HEK293 (cell line): ENCODE results near the gene ITIH5.

Experiments used
- CTCF ChIA-PET: fragments of 350-600 bp; formaldehyde crosslinking; extraction: SDS; loops from one replicate; lab custom pipeline; 2021; ENCODE audit warnings: antibody characterized with exemption; lab: Yijun Ruan, JAX
- POLR2A ChIA-PET: fragments of 300-600 bp; formaldehyde crosslinking; extraction: SDS; loops from one replicate; lab custom pipeline; 2020; ENCODE audit warnings: antibody characterized with exemption, inconsistent platforms; lab: Yijun Ruan, JAX
- H3K27ac ChIP-seq: fragments of 200-500 bp; sonication (Bioruptor generic); 2 replicates; pipeline ENCODE4 v1.5.1; 2014; ENCODE audit warnings: low read depth, low read length, control low read depth, inconsistent platforms; ENCODE audit errors: extremely low read depth
- H3K36me3 ChIP-seq, 2 experiments: fragments of 200-500 bp in 1 of 2; sonication (Bioruptor generic) in 1 of 2; 1 replicate in 1 of 2; 2 replicates in 1 of 2; pipeline ENCODE4 v1.5.1; 2014 to 2017; ENCODE audit warnings: inconsistent platforms in 2 of 2, low read length in 2 of 2; ENCODE audit not compliant: control insufficient read depth in 2 of 2, insufficient read depth in 1 of 2
- H3K4me1 ChIP-seq: fragments of 200-500 bp; sonication (Bioruptor generic); 2 replicates; pipeline ENCODE4 v1.5.1; 2014; ENCODE audit warnings: mild to moderate bottlenecking, low read length, inconsistent platforms; ENCODE audit not compliant: control insufficient read depth, insufficient read depth
- H3K4me3 ChIP-seq: 2 replicates; pipeline ENCODE4 v1.5.1; 2011; ENCODE audit warnings: low read depth, mild to moderate bottlenecking, control low read depth, low read length, moderate library complexity
- H3K9me3 ChIP-seq: fragments of 200-500 bp; sonication (Bioruptor generic); 2 replicates; pipeline ENCODE4 v1.5.1; 2014; ENCODE audit warnings: low read depth, low read length, inconsistent platforms; ENCODE audit not compliant: control insufficient read depth, insufficient read depth
- KLF8 ChIP-seq: fragments of 450-650 bp; formaldehyde crosslinking; IDR thresholded peaks from 2 replicates; pipeline ENCODE4 v1.5.1; 2016; ENCODE audit warnings: missing biosample characterization, missing genetic modification characterization
- MZF1 ChIP-seq: fragments of 450-650 bp; formaldehyde crosslinking; IDR thresholded peaks from 2 replicates; pipeline ENCODE4 v1.5.1; 2017; ENCODE audit warnings: missing biosample characterization, missing genetic modification characterization, borderline replicate concordance
- SETDB1 ChIP-seq: IDR thresholded peaks from one replicate; pipeline ENCODE4 v1.6.1; 2017; ENCODE audit warnings: mild to moderate bottlenecking, low read length, moderate library complexity, mixed read lengths; ENCODE audit not compliant: insufficient read length
- SP7 ChIP-seq: fragments of 450-650 bp; formaldehyde crosslinking; IDR thresholded peaks from 2 replicates; pipeline ENCODE4 v1.5.1; 2016; ENCODE audit warnings: missing biosample characterization, missing genetic modification characterization
- TRIM28 ChIP-seq: IDR thresholded peaks from 2 replicates; pipeline ENCODE4 v1.6.1; 2011; ENCODE audit warnings: low read length, control low read depth, borderline replicate concordance
- WT1 ChIP-seq: fragments of 450-650 bp; formaldehyde crosslinking; IDR thresholded peaks from 2 replicates; pipeline ENCODE4 v1.5.1; 2016; ENCODE audit warnings: missing biosample characterization, missing genetic modification characterization
- ZBTB17 ChIP-seq: fragments of 450-650 bp; formaldehyde crosslinking; IDR thresholded peaks from 2 replicates; pipeline ENCODE4 v1.5.1; 2016; ENCODE audit warnings: missing biosample characterization, missing genetic modification characterization
- ZBTB48 ChIP-seq: fragments of 450-650 bp; formaldehyde crosslinking; IDR thresholded peaks from 2 replicates; pipeline ENCODE4 v1.5.1; 2016; ENCODE audit warnings: missing biosample characterization, missing genetic modification characterization
- ZBTB7A ChIP-seq: fragments of 450-650 bp; formaldehyde crosslinking; IDR thresholded peaks from 2 replicates; pipeline ENCODE4 v1.5.1; 2016; ENCODE audit warnings: low read depth, missing biosample characterization, missing genetic modification characterization
- ZIC2 ChIP-seq: fragments of 450-650 bp; formaldehyde crosslinking; IDR thresholded peaks from 2 replicates; pipeline ENCODE4 v1.5.1; 2016; ENCODE audit warnings: missing biosample characterization, missing genetic modification characterization
- ZNF10 ChIP-seq: fragments of 450-650 bp; formaldehyde crosslinking; IDR thresholded peaks from 2 replicates; pipeline ENCODE4 v1.5.1; 2017; ENCODE audit warnings: missing biosample characterization, missing genetic modification characterization
- ZNF138 ChIP-seq: fragments of 450-650 bp; formaldehyde crosslinking; IDR thresholded peaks from 2 replicates; pipeline ENCODE4 v1.5.1; 2016; ENCODE audit warnings: missing biosample characterization, missing genetic modification characterization, borderline replicate concordance
- ZNF221 ChIP-seq: fragments of 450-650 bp; formaldehyde crosslinking; IDR thresholded peaks from 2 replicates; pipeline ENCODE4 v1.5.1; 2017; ENCODE audit warnings: missing biosample characterization, missing genetic modification characterization, borderline replicate concordance
- ZNF404 ChIP-seq: fragments of 450-650 bp; formaldehyde crosslinking; IDR thresholded peaks from 2 replicates; pipeline ENCODE4 v1.5.1; 2017; ENCODE audit warnings: missing biosample characterization, missing genetic modification characterization
- ZNF473 ChIP-seq: fragments of 450-650 bp; formaldehyde crosslinking; IDR thresholded peaks from 2 replicates; pipeline ENCODE4 v1.5.1; 2017; ENCODE audit warnings: missing biosample characterization, missing genetic modification characterization
- ZNF610 ChIP-seq: fragments of 450-650 bp; formaldehyde crosslinking; IDR thresholded peaks from 2 replicates; pipeline ENCODE4 v1.5.1; 2016; ENCODE audit warnings: missing biosample characterization, missing genetic modification characterization, borderline replicate concordance
- ZNF660 ChIP-seq: fragments of 450-650 bp; IDR thresholded peaks from 2 replicates; pipeline ENCODE4 v1.5.1; 2018; ENCODE audit warnings: missing biosample characterization, mild to moderate bottlenecking, missing genetic modification characterization
- ZNF747 ChIP-seq: fragments of 450-650 bp; formaldehyde crosslinking; IDR thresholded peaks from 2 replicates; pipeline ENCODE4 v1.5.1; 2016; ENCODE audit warnings: missing biosample characterization, missing genetic modification characterization
- ZNF777 ChIP-seq: fragments of 450-650 bp; formaldehyde crosslinking; IDR thresholded peaks from 2 replicates; pipeline ENCODE4 v1.5.1; 2017; ENCODE audit warnings: missing biosample characterization, missing genetic modification characterization, borderline replicate concordance
- ZSCAN30 ChIP-seq: fragments of 450-650 bp; IDR thresholded peaks from 2 replicates; pipeline ENCODE4 v1.5.1; 2018; ENCODE audit warnings: missing biosample characterization, mild to moderate bottlenecking, missing genetic modification characterization, moderate library complexity
- ZXDB ChIP-seq: fragments of 450-650 bp; formaldehyde crosslinking; IDR thresholded peaks from 2 replicates; pipeline ENCODE4 v1.5.1; 2016; ENCODE audit warnings: missing biosample characterization, missing genetic modification characterization
- TF ChIP-seq, protein P1 (sequence below): fragments of 450-650 bp; formaldehyde crosslinking; IDR thresholded peaks from 2 replicates; pipeline ENCODE4 v1.5.1; 2016; ENCODE audit warnings: missing biosample characterization, missing genetic modification characterization, low read depth
- TF ChIP-seq, protein P2 (sequence below): fragments of 450-650 bp; formaldehyde crosslinking; IDR thresholded peaks from 2 replicates; pipeline ENCODE4 v1.5.1; 2016; ENCODE audit warnings: missing biosample characterization, missing genetic modification characterization
- TF ChIP-seq, protein P3 (sequence below): fragments of 450-650 bp; formaldehyde crosslinking; IDR thresholded peaks from 2 replicates; pipeline ENCODE4 v1.5.1; 2016; ENCODE audit warnings: missing biosample characterization, missing genetic modification characterization, borderline replicate concordance

ITIH5 gene

DNA sequence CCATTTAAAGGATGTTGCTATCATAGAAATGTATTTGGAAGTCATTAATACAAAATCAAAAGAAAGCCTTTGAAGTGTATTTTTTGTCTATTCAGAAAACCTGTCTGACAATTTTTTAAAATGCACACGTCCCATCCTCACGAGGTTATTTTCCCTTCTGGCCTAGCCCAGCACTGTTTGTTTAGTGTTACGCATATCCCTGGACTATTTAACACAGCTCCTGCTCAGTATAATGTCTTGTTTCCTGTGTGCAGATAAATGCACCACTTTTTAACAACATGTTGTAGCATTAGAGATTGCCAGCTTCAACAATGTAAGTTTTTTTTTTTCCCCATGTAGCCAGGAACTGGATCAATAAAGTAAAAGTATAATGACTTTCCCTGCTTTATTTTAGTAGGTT, 153.3 kb downstream of the ITIH5 start:
- POLR2A ChIA-PET: no interaction called here
- H3K36me3 ChIP-seq: no peaks in the 10 kb centered on the region
- H3K4me3 ChIP-seq: no peak overlapping the region
- no peak overlapping the region for H3K27ac ChIP-seq
- TF ChIP-seq ZNF404 (tag by site-specific recombination) (no peak), ZBTB7A (no peak), ZBTB17 (tag by site-specific recombination) (no peak), ZNF473 (tag by site-specific recombination) (no peak), ZNF747 (tag by site-specific recombination) (no peak), ZSCAN30 (tag by site-specific recombination) (no peak), ZNF221 (no peak), ZNF10 (tag by site-specific recombination) (no peak)
- TF ChIP-seq, all 188 proteins: peak for 0
- Histone ChIP-seq H3K4me1 (peaks cover 3% of the 10 kb centered on the region), H3K9me3 (no peaks in the 10 kb centered on the region)
- CTCF ChIA-PET: interaction anchor here (0.6 to 1.8 kb wide), 3 partner anchors 10 to 175 kb away, joined by 4 to 8 read pairs (median 4); no protein-coding TSS in a partner anchor

DNA sequence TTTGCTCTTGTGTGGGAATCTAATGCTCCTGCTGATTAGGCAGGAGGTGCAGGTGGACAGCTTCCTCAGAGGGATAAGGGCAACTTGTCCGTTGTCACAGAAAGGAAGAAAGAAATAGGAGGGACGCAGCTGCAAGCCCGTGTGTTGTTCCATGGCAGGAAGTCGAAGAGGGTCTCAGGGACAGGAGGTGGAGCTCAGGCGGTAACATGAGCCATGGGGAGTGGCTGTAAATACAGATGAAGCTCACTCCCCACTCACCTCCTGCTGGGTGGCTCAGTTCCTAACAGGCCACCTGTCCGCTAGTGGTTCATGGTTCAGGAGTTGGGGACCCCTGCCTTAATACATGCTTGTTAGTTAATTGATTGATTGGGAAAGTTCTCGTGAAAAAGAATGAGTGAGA, 154.3 kb downstream of the ITIH5 start:
- Histone ChIP-seq H3K4me3 (no peak overlapping the region), H3K9me3 (no peaks in the 10 kb centered on the region), H3K27ac (no peak overlapping the region), H3K36me3 (no peaks in the 10 kb centered on the region), H3K4me1 (peaks cover 3% of the 10 kb centered on the region)
- POLR2A ChIA-PET: no interaction called here
- TF ChIP-seq, protein P1, sequence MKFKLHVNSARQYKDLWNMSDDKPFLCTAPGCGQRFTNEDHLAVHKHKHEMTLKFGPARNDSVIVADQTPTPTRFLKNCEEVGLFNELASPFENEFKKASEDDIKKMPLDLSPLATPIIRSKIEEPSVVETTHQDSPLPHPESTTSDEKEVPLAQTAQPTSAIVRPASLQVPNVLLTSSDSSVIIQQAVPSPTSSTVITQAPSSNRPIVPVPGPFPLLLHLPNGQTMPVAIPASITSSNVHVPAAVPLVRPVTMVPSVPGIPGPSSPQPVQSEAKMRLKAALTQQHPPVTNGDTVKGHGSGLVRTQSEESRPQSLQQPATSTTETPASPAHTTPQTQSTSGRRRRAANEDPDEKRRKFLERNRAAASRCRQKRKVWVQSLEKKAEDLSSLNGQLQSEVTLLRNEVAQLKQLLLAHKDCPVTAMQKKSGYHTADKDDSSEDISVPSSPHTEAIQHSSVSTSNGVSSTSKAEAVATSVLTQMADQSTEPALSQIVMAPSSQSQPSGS (tag by site-specific recombination): no peak
- TF ChIP-seq MZF1 (tag by site-specific recombination) (0 out of 2 replicates have a peak, but pooled peaks have one; percentile 41), ZXDB (tag by site-specific recombination) (no peak), ZNF221 (no peak), SETDB1 (peak; percentile 41), ZNF777 (tag by site-specific recombination) (no peak), ZNF610 (tag by site-specific recombination) (peak; percentile 100), TRIM28 (peak; percentile 51; the same call in 1 of the 2 replicates), WT1 (tag by site-specific recombination) (peak; percentile 87), ZIC2 (no peak)
- TF ChIP-seq, protein P2, sequence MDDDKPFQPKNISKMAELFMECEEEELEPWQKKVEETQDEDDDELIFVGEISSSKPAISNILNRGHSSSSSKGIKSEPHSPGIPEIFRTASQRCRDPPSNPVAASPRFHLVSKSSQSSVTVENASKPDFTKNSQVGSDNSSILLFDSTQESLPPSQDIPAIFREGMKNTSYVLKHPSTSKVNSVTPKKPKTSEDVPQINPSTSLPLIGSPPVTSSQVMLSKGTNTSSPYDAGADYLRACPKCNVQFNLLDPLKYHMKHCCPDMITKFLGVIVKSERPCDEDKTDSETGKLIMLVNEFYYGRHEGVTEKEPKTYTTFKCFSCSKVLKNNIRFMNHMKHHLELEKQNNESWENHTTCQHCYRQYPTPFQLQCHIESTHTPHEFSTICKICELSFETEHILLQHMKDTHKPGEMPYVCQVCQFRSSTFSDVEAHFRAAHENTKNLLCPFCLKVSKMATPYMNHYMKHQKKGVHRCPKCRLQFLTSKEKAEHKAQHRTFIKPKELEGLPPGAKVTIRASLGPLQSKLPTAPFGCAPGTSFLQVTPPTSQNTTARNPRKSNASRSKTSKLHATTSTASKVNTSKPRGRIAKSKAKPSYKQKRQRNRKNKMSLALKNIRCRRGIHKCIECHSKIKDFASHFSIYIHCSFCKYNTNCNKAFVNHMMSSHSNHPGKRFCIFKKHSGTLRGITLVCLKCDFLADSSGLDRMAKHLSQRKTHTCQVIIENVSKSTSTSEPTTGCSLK (tag by site-specific recombination): no peak
- CTCF ChIA-PET: interaction anchor here (0.7 to 1.5 kb wide), 2 partner anchors 12 to 13 kb away, joined by 3 read pairs; no protein-coding TSS in a partner anchor

DNA sequence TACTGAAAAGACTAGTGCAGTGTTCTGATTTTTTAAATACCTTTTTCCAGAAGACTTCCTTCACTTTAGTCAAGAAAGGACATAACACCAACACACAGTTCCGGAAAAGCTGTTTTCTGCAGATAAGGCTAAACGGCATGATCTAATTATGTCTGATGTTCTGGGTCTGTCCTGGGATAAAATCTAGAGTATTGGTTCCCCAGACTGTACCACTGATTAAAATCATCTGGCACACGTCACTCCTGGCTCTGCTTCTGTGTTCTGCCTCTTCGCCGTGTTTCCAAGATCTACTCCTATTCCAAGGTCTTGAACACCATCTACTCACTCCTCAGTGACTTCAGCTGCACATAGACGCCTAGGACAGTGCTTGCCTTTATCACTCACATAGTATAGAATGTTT, 155.2 kb downstream of the ITIH5 start:
- Histone ChIP-seq H3K9me3 (no peaks in the 10 kb centered on the region), H3K36me3 (no peaks in the 10 kb centered on the region), H3K4me1 (peaks cover 3% of the 10 kb centered on the region), H3K27ac (no peak overlapping the region), H3K4me3 (no peak overlapping the region)
- POLR2A ChIA-PET: no interaction called here
- CTCF ChIA-PET: interaction anchor here (1.0 to 1.5 kb wide), 3 partner anchors 14 to 212 kb away, joined by 3 read pairs; no protein-coding TSS in a partner anchor
- TF ChIP-seq, protein P3, sequence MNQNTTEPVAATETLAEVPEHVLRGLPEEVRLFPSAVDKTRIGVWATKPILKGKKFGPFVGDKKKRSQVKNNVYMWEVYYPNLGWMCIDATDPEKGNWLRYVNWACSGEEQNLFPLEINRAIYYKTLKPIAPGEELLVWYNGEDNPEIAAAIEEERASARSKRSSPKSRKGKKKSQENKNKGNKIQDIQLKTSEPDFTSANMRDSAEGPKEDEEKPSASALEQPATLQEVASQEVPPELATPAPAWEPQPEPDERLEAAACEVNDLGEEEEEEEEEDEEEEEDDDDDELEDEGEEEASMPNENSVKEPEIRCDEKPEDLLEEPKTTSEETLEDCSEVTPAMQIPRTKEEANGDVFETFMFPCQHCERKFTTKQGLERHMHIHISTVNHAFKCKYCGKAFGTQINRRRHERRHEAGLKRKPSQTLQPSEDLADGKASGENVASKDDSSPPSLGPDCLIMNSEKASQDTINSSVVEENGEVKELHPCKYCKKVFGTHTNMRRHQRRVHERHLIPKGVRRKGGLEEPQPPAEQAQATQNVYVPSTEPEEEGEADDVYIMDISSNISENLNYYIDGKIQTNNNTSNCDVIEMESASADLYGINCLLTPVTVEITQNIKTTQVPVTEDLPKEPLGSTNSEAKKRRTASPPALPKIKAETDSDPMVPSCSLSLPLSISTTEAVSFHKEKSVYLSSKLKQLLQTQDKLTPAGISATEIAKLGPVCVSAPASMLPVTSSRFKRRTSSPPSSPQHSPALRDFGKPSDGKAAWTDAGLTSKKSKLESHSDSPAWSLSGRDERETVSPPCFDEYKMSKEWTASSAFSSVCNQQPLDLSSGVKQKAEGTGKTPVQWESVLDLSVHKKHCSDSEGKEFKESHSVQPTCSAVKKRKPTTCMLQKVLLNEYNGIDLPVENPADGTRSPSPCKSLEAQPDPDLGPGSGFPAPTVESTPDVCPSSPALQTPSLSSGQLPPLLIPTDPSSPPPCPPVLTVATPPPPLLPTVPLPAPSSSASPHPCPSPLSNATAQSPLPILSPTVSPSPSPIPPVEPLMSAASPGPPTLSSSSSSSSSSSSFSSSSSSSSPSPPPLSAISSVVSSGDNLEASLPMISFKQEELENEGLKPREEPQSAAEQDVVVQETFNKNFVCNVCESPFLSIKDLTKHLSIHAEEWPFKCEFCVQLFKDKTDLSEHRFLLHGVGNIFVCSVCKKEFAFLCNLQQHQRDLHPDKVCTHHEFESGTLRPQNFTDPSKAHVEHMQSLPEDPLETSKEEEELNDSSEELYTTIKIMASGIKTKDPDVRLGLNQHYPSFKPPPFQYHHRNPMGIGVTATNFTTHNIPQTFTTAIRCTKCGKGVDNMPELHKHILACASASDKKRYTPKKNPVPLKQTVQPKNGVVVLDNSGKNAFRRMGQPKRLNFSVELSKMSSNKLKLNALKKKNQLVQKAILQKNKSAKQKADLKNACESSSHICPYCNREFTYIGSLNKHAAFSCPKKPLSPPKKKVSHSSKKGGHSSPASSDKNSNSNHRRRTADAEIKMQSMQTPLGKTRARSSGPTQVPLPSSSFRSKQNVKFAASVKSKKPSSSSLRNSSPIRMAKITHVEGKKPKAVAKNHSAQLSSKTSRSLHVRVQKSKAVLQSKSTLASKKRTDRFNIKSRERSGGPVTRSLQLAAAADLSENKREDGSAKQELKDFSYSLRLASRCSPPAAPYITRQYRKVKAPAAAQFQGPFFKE (tag by site-specific recombination): no peak
- TF ChIP-seq ZNF138 (tag by site-specific recombination) (no peak), ZBTB48 (tag by site-specific recombination) (no peak), SP7 (tag by site-specific recombination) (no peak), KLF8 (no peak), ZNF660 (tag by site-specific recombination) (no peak)
